KMS-11 (cell line): ENCODE measurements around the gene PRICKLE4.

ENCODE experiments used
- H2AFZ ChIP-seq: fragments of 200-600 bp; sonication (generic); 2 replicates; pipeline ENCODE4 v1.6.1; 2016; ENCODE audit warnings: antibody characterized with exemption, mixed run types, low read depth
- H3K27ac ChIP-seq: fragments of 200-600 bp; sonication (generic); 2 replicates; pipeline ENCODE4 v1.6.1; 2016; ENCODE audit warnings: mild to moderate bottlenecking, mixed run types
- H3K27me3 ChIP-seq: fragments of 200-600 bp; sonication (generic); 2 replicates; pipeline ENCODE4 v1.6.1; 2017; ENCODE audit warnings: mild to moderate bottlenecking, low read depth, mixed run types, moderate library complexity; ENCODE audit not compliant: insufficient read depth
- H3K36me3 ChIP-seq: fragments of 200-600 bp; sonication (generic); 2 replicates; pipeline ENCODE4 v1.6.1; 2017; ENCODE audit warnings: mild to moderate bottlenecking, mixed run types; ENCODE audit not compliant: insufficient read depth
- H3K4me1 ChIP-seq: fragments of 200-600 bp; sonication (generic); 2 replicates; pipeline ENCODE4 v1.6.1; 2016; ENCODE audit warnings: mild to moderate bottlenecking, low read depth, mixed run types; ENCODE audit not compliant: poor library complexity, severe bottlenecking
- H3K4me2 ChIP-seq: fragments of 200-600 bp; sonication (generic); 2 replicates; pipeline ENCODE4 v1.7.0; 2016; ENCODE audit warnings: mild to moderate bottlenecking, mixed run types
- H3K4me3 ChIP-seq: fragments of 200-600 bp; sonication (generic); IDR thresholded peaks from 2 replicates; pipeline ENCODE4 v1.6.1; 2017; ENCODE audit warnings: low read depth, low read length, mixed read lengths; ENCODE audit not compliant: insufficient read depth
- H3K79me2 ChIP-seq: fragments of 200-600 bp; sonication (generic); 2 replicates; pipeline ENCODE4 v1.6.1; 2016; ENCODE audit warnings: low read depth, mixed run types; ENCODE audit not compliant: insufficient read depth
- H3K9ac ChIP-seq: fragments of 200-600 bp; sonication (generic); 2 replicates; pipeline ENCODE4 v1.6.1; 2016; ENCODE audit warnings: mild to moderate bottlenecking, mixed run types
- H4K20me1 ChIP-seq: fragments of 200-600 bp; sonication (generic); 2 replicates; pipeline ENCODE4 v1.6.1; 2016; ENCODE audit warnings: mild to moderate bottlenecking, mixed run types; ENCODE audit not compliant: insufficient read depth
- CTCF ChIP-seq: fragments of 200-600 bp; sonication (generic); conservative IDR thresholded peaks from 2 replicates; pipeline ENCODE4 v1.6.1; 2017; ENCODE audit warnings: low read depth, mild to moderate bottlenecking, antibody characterized with exemption, low read length, moderate library complexity, mixed read lengths

PRICKLE4 gene

DNA sequence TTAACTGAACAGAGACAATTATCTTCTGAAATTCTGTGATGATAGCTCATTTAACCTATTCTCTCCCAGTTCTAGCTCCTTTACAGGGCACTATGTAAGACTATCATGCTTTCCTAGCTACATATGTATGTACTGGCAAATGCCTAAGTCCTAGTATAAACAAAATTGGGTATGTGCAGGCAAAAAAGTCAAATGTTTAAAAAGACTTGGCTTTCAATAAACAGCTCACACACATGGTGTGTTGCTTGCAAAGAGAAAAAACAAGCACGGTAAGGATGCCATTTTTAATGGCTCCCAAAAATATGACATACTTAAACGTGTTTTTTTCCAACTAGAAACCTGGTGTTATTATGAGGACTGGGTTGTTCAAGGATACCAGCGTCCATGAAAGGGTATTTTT, 51.7 kb downstream of the PRICKLE4 start:
- Histone ChIP-seq H3K27me3 (no peaks in the 10 kb centered on the region), H3K27ac (no peak overlapping the region), H3K9ac (no peak overlapping the region), H3K4me1 (peaks cover 27% of the 10 kb centered on the region), H3K36me3 (no peaks in the 10 kb centered on the region), H3K4me3 (no peak overlapping the region), H3K4me2 (no peak overlapping the region), H3K79me2 (no peaks in the 10 kb centered on the region), H2AFZ (no peak overlapping the region), H4K20me1 (no peaks in the 10 kb centered on the region)
- no peak for TF ChIP-seq CTCF

DNA sequence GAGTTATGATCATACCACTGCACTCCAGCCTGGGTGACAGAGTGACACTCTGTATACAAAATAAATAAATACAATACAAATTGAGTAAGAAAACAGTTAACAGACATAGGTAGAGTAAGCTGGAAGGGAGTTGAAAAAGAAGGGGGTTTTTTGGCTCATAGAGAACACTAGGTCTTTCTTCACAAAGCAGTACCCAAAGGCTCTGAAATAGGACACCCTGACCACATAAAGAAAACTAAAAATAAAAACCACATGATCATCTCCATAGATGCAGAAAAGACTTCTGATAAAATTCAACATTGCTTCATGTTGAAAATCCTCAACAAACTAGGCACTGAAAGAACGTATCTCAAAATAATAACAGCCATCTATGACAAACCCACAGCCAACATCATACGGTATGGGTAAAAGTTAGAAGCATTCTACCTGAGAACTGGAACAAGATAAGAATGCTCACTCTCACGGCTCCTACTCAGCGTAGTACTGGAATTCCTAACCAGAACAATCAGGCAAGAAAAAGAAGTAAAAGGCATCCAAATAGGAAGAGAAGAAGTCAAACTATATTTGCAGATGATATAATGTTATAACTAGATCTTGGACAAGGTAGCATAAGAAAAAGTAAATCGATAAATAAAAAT, 55.6 kb downstream of the PRICKLE4 start:
- Histone ChIP-seq H3K27ac (peak overlapping the region; percentile 23; the same call in 1 of the 2 replicates), H3K79me2 (no peaks in the 10 kb centered on the region), H3K4me3 (no peak overlapping the region), H3K27me3 (no peaks in the 10 kb centered on the region), H3K4me2 (peak overlapping the region; percentile 77), H2AFZ (no peak overlapping the region), H3K9ac (no peak overlapping the region), H3K4me1 (peaks cover 27% of the 10 kb centered on the region), H4K20me1 (no peaks in the 10 kb centered on the region), H3K36me3 (no peaks in the 10 kb centered on the region)
- no peak for TF ChIP-seq CTCF

- Histone ChIP-seq H3K4me2 (peak overlapping the region; percentile 77), H3K9ac (no peak overlapping the region), H2AFZ (no peak overlapping the region), H3K27me3 (no peaks in the 10 kb centered on the region), H3K4me3 (no peak overlapping the region), H3K36me3 (no peaks in the 10 kb centered on the region), H4K20me1 (no peaks in the 10 kb centered on the region), H3K79me2 (no peaks in the 10 kb centered on the region), H3K4me1 (peaks cover 27% of the 10 kb centered on the region), H3K27ac (peak overlapping the region; percentile 23; the same call in 1 of the 2 replicates)
- TF ChIP-seq CTCF = no peak
Measured at GRCh38 chr6:41836660-41837052, 56.1 kb downstream of the PRICKLE4 start.
